GM19099 (cell line): ENCODE measurements around the gene OR12D1.

Source experiments
- POLR2A ChIP-seq: IDR thresholded peaks from 3 replicates; pipeline ENCODE4 v1.6.1; 2011; ENCODE audit warnings: low read depth; ENCODE audit not compliant: insufficient read length; ENCODE audit errors: extremely low read depth

OR12D1 gene

GRCh38 chr6:29414588-29414987 is at the start of gene OR12D1:
OR12D1 (plus strand) TSS chr6:29414928.
- TF ChIP-seq POLR2A, result no peak

DNA sequence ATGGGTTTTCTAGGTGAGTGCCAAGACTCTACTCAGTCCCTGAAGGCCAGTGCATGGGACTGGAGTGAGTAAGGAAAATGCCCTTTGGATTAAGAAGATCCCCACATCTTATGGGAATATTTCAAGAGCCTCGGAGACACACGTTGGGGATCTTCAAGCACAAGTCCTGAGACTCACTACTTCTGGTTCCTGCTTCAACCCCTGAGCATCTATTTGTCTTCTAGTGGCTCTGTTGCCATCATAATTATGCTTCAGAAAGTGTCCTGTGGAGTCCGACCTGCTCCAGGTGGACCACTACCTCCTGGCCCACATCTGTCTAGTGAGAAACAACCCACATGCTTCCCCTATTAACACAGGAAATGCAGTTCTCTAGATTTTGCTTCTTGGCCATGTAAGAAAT is 46.0 kb upstream of the OR12D1 start, which contains the start of gene OR5V1:
TSS of gene OR5V1 (minus strand) at position 101 of the 400 bp plus-strand sequence. CDS start 12,670 bp downstream, outside the sequence.
- TF ChIP-seq POLR2A, result no peak

- TF ChIP-seq POLR2A, result no peak
Observed at GRCh38 chr6:29375191-29375590, 39.5 kb upstream of the OR12D1 start, which contains the start of gene OR12D3. OR12D3 (minus strand) TSS chr6:29375291; CDS start chr6:29375287, 4 bp downstream.

- no peak for TF ChIP-seq POLR2A
Observed at GRCh38 chr6:29376003-29376402, 38.7 kb upstream of the OR12D1 start.

- no peak for TF ChIP-seq POLR2A
Observed at GRCh38 chr6:29388533-29388932, 26.2 kb upstream of the OR12D1 start.

DNA sequence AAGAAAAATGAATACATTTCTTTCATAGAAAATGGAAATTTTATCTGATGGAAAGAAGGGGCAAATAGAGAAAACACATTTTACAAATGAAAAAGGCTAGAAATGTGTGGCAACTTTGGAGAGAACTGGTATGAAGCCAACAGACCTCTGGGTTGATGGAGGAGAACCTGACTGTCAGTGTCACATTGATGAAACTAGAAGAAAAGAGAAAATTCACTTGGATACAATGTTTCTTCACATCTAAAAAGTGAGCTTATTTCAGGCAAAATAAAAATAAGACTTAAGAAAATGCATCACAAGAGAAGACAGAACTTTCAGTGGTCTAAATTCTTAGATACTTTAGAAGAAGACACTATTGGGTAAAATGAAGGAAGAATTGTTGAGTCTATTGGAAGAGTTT is 19.4 kb upstream of the OR12D1 start, which contains the start of gene OR12D2:
TSS of gene OR12D2 (plus strand) at position 301 of the 400 bp plus-strand sequence. CDS start 1,069 bp downstream, outside the sequence.
- no peak for TF ChIP-seq POLR2A

GRCh38 chr6:29399525-29399924 is 15.2 kb upstream of the OR12D1 start:
- no peak for TF ChIP-seq POLR2A

GRCh38 chr6:29403801-29404200 is 10.9 kb upstream of the OR12D1 start:
- TF ChIP-seq POLR2A, result no peak

- TF ChIP-seq POLR2A, result no peak
Observed at GRCh38 chr6:29419516-29419915, 4.8 kb downstream of the OR12D1 start.

DNA sequence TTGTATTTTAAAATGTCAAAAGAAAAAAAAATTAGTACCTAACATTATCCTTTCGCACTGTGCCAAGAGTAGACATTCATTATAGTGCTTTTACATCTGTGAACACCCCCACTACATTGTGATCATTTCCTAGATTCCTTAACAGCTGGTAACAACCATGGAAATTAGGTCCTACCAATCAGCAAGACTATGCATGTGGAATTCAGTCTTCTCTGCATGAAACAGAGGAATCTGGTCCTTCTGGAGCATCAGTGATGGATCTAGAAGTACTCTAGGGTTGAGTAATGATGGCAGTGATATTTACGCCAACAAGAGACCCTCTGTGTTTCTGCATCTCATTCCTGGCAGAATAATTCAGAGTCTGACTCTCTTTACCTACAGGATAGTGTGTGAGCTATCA is 9.4 kb downstream of the OR12D1 start:
- no peak for TF ChIP-seq POLR2A

GRCh38 chr6:29424575-29424974 is 9.8 kb downstream of the OR12D1 start:
- no peak for TF ChIP-seq POLR2A

DNA sequence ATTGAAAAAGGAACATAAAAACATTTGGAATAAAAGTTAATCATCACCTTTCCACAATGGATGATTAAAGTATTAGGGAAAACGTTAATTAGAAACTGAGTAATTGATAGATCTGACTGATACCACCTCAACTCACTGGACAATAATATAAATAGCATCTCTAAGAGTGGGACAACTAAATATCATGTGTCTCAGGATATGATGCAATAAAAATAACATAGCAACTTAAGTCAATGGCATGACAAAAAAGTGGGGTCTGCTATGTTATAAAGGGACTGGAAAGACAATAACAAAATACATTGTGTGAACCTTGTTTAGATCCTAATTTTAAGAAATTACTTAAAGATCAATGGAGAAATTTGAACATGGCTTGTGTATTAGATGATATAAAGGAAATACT is 10.3 kb downstream of the OR12D1 start:
- no peak for TF ChIP-seq POLR2A

DNA sequence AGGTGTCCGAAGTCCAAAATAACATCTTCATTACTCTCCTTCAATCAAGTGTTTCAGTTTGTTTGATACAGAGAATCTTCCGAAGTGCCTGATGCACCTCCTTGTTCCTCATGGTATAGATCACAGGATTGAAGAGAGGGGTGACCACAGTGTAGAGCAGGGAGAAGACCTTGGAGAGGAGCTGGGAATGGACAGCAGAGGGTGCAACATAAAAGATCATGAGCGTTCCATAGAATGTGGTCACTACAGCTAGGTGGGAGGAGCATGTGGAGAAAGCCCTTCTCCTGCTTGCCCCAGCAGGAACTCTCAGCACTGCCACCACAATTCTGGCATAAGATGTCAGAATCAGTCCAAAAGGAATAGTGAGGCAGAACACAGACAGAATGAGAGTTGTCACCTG is 11.9 kb downstream of the OR12D1 start:
- TF ChIP-seq POLR2A, result no peak

DNA sequence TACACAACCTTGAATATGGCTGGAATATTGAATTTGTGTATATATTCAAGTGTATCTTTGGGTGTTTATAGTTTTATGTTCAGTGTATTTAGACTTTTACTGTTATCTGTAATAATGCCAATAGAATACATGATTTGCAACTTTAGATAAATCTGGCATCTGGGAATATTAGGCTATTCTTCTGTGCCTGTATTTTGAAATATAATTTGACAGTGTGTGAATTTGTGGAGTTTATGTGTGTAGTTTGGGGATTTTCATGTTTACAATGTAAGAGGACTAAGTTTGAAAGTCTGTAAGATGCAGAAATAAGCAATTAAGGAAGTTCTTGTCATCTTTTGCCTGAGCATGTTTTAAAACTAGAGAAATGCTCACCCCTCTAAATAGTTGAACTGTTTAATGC is 24.3 kb downstream of the OR12D1 start, which contains the start of gene OR10C1:
TSS of gene OR10C1 (plus strand) at position 301 of the 400 bp plus-strand sequence. CDS start 710 bp downstream, outside the sequence.
- TF ChIP-seq POLR2A, result no peak

- no peak for TF ChIP-seq POLR2A
Observed at GRCh38 chr6:29442719-29443118, 28.0 kb downstream of the OR12D1 start.

DNA sequence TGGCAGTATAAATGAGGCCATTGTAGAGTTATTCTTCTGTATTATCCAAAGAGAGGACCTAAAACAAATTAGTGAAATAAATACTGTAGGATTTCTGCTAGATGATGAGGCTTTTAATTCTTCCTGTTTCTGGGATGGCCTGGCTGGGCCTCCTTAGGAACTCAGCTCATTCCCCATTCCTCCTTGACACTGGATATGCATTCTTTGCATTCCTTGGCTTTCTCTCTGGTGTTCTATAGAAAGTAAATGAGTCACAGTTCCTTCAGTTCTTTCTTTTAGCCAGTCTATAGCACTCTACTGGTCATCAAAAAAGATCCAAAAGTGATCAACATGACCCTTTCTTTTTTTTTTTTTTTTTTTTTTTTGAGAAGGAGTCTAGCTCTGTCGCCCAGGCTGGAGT is 32.9 kb downstream of the OR12D1 start:
- TF ChIP-seq POLR2A, result no peak
